Panc1 (cell line): ENCODE results near the gene ZNF366. TPM values are rescaled to one million over a fixed set of nuclear protein-coding genes. Genes with fewer than 3 reads are reported as not detected.

ENCODE experiments used
- ATAC-seq: fragments of 200-7000 bp; cut with Tn5 transposase; 2 replicates; pipeline ENCODE4 v1.9.1; 2020; ENCODE audit warnings: mild to moderate bottlenecking, moderate library complexity
- BruUV-seq: library from RNA; stranded (reverse); fragments of 400-500 nt; replicated peaks from 2 replicates; lab custom pipeline; 2021; lab: Mats Ljungman, UMichigan
- CTCF ChIA-PET: fragments of 300-600 bp; sonication (Branson Sonifier 250); formaldehyde crosslinking; loops from one replicate; lab custom pipeline; 2022; ENCODE audit warnings: antibody characterized with exemption; lab: Charles Lee
- POLR2A ChIA-PET: fragments of 300-600 bp; sonication (Branson Sonifier 250); formaldehyde crosslinking; loops from one replicate; lab custom pipeline; 2022; ENCODE audit warnings: antibody characterized with exemption; lab: Charles Lee
- DNase-seq: peaks from one replicate; pipeline ENCODE4 v3.0.0-alpha.2; 2010; ENCODE audit warnings: low read depth, low spot score
- H3K27ac ChIP-seq: 2 replicates; pipeline ENCODE4 v1.5.1; 2011; ENCODE audit warnings: mild to moderate bottlenecking, low read length, inconsistent platforms
- H3K27me3 ChIP-seq: fragments of 200-500 bp; sonication (Bioruptor generic); 2 replicates; pipeline ENCODE4 v1.6.0; 2014; ENCODE audit warnings: low read length, inconsistent platforms; ENCODE audit not compliant: control insufficient read depth, insufficient read depth
- H3K36me3 ChIP-seq: fragments of 200-500 bp; sonication (Bioruptor generic); 2 replicates; pipeline ENCODE4 v1.5.1; 2014; ENCODE audit warnings: inconsistent platforms, mild to moderate bottlenecking, low read length, moderate library complexity; ENCODE audit not compliant: control insufficient read depth, insufficient read depth
- H3K4me1 ChIP-seq: 2 replicates; pipeline ENCODE4 v1.5.1; 2011; ENCODE audit warnings: inconsistent platforms, mild to moderate bottlenecking, low read length, moderate library complexity; ENCODE audit not compliant: control insufficient read depth, insufficient read depth
- H3K4me3 ChIP-seq, 2 experiments: 2 replicates each; pipeline ENCODE4 v1.5.1; 2011 to 2012; ENCODE audit warnings: low read depth in 2 of 2, low read length in 2 of 2, mild to moderate bottlenecking in 2 of 2, inconsistent platforms in 1 of 2, moderate library complexity in 1 of 2
- H3K9me3 ChIP-seq: fragments of 200-500 bp; sonication (Bioruptor generic); 2 replicates; pipeline ENCODE4 v1.5.1; 2014; ENCODE audit warnings: low read depth, mild to moderate bottlenecking, inconsistent platforms, low read length, moderate library complexity; ENCODE audit not compliant: control insufficient read depth, insufficient read depth
- CTCF ChIP-seq: fragments of 450-650 bp; IDR thresholded peaks from 2 replicates; pipeline ENCODE4 v1.5.1; 2017; ENCODE audit warnings: mild to moderate bottlenecking
- POLR2AphosphoS5 ChIP-seq: IDR thresholded peaks from 2 replicates; pipeline ENCODE4 v1.6.1; 2012; ENCODE audit warnings: mild to moderate bottlenecking, low read depth, low read length, moderate library complexity
- REST ChIP-seq, 2 experiments: IDR thresholded peaks; 2 replicates each; pipeline ENCODE4 v1.6.1; 2011 to 2012; ENCODE audit warnings: low read depth in 2 of 2, control low read depth in 1 of 2, low read length in 1 of 2, mild to moderate bottlenecking in 1 of 2, moderate library complexity in 1 of 2; ENCODE audit not compliant: insufficient read depth in 1 of 2
- SIN3A ChIP-seq: IDR thresholded peaks from 2 replicates; pipeline ENCODE4 v1.6.1; 2012; ENCODE audit warnings: low read depth, mild to moderate bottlenecking, low read length, moderate library complexity, borderline replicate concordance; ENCODE audit not compliant: insufficient read depth
- TCF7L2 ChIP-seq: IDR thresholded peaks from 2 replicates; pipeline ENCODE4 v1.6.1; 2011; ENCODE audit warnings: mild to moderate bottlenecking, low read depth, low read length, inconsistent platforms
- in situ Hi-C: cut with HindIII; loops from 2 replicates; pipeline ENCODE4 v1.10.0; 2016; ENCODE audit warnings: low sequenced_read_pairs, low pct_unique_long_range_greater_than_20kb
- intact Hi-C: fragments of 100-400 bp; cut with micrococcal nuclease; formaldehyde crosslinking; loops from one replicate; pipeline ENCODE4 v1.10.0; 2022; ENCODE audit not compliant: unreplicated experiment
- total RNA-seq: library from RNA; stranded (reverse); gene quantifications from one replicate; pipeline ENCODE4 v1.2.1, GENCODE V29; 2021; ENCODE audit not compliant: unreplicated experiment

Gene ZNF366
- total RNA-seq, 1 experiment from 2014 or later, result not detected

DNA sequence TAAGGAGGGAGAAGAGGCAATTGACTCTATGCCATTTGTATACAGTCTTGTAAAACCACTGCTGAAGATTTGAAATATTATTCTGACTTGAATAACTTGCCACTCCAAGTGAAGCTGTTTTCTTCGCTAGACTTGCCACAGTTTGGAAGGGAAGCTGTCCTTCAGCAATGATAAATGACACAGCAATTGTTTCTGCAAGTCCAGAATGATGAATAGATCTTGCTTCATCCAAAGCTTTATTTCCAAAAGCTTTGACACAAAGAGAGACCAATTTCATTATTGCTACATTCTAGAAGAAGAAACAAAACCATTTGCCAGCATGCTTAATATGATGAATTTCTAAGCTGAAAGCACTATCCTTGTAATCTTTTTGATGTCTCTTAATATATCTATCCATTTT, 73.7 kb downstream of the ZNF366 start:
- H3K27me3 ChIP-seq, result peaks cover 2% of the 10 kb centered on the region
- ATAC-seq (no peak), DNase-seq (no peak)
- no peaks in the 10 kb centered on the region for H3K9me3 ChIP-seq
- in situ Hi-C loops (no loop called here), intact Hi-C loops (no loop called here)
- CTCF ChIA-PET, result no interaction called here
- no peaks in the 10 kb centered on the region for H3K36me3 ChIP-seq
- no TSS peak for BruUV-seq
- TF ChIP-seq TCF7L2 (no peak), SIN3A (no peak), POLR2AphosphoS5 (no peak), REST (IDR thresholded peaks at IDR 0.05; ENCODE audit: insufficient read depth in 1 of 2, low read depth in 2 of 2, low read length in 1 of 2) (no peak), CTCF (no peak)
- no peak overlapping the region for H3K27ac ChIP-seq
- no peaks in the 10 kb centered on the region for H3K4me1 ChIP-seq
- no peak overlapping the region for H3K4me3 ChIP-seq
- POLR2A ChIA-PET, result interaction anchor here (0.7 kb wide), 2 partner anchors 416 to 646 kb away, joined by 3 to 7 read pairs; no protein-coding TSS in a partner anchor

DNA sequence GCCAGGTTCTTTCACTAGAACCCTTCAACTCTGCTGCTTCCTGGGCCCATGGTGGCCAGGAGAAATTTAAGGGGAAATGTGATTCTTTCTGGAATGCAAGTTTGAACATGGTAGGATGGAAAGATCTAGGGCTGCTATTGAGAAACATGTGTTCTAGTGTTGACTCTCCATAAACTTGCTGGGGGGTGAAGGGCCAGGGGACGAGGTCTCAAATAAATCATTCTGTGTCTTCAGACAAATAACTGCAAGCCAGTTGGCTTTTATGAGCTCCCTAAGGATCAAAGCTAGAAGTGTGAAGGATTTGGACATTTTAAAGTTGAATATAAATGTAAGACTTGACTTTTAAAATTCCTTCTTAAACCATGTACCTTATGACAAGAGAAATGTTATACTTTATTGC, 78.5 kb downstream of the ZNF366 start:
- BruUV-seq, result no TSS peak
- ChIA-PET POLR2A (no interaction called here), CTCF (no interaction called here)
- peaks cover 12% of the 10 kb centered on the region for H3K27me3 ChIP-seq
- no peak overlapping the region for H3K27ac ChIP-seq
- H3K4me1 ChIP-seq, result no peaks in the 10 kb centered on the region
- intact Hi-C loops (no loop called here), in situ Hi-C loops (no loop called here)
- DNase-seq, result no peak
- H3K4me3 ChIP-seq, result no peak overlapping the region
- H3K36me3 ChIP-seq, result no peaks in the 10 kb centered on the region
- TF ChIP-seq CTCF (no peak), POLR2AphosphoS5 (no peak), TCF7L2 (no peak), REST (IDR thresholded peaks at IDR 0.05; ENCODE audit: insufficient read depth in 1 of 2, low read depth in 2 of 2, low read length in 1 of 2) (no peak), SIN3A (no peak)
- no peaks in the 10 kb centered on the region for H3K9me3 ChIP-seq
- no peak for ATAC-seq
